ENCODE measurements around the gene KIF18A. TPM values are rescaled to one million over a fixed set of nuclear protein-coding genes. Genes with fewer than 3 reads are reported as not detected.
A peak's percentile ranks its signal among the peaks of the same experiment; 100 is the strongest.

KIF18A gene
- total RNA-seq, 1 donor from 2014 or later, result 0.79 TPM

DNA sequence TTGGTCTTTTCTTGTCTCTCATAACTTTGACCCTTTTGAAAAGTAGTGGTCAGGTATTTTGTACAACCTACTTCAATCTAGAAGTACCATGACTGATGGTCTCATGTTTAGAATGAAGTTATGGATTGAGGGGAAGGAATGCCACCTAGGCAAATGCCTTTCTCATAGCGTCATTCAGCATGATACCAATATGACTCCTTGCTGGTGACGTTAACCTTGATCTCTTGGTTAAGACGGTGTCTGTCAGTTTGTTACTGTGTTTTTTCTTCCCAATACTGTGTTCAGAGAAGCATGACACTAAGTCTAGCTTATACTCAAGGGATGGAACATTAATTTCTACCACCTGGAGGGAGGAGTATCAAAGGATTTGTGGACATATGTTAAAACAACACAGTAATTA lies 130.9 kb downstream of the KIF18A start:
- FAIRE-seq (no peak), DNase-seq (ENCODE audit: low read depth) (peak; percentile 50)
- H3K27me3 ChIP-seq (ENCODE audit: control insufficient read depth, insufficient read depth, low read length), result no peaks in the 10 kb centered on the region
- H3K4me3 ChIP-seq (ENCODE audit: low read depth, low read length), result no peak overlapping the region
- TF ChIP-seq, protein P1, sequence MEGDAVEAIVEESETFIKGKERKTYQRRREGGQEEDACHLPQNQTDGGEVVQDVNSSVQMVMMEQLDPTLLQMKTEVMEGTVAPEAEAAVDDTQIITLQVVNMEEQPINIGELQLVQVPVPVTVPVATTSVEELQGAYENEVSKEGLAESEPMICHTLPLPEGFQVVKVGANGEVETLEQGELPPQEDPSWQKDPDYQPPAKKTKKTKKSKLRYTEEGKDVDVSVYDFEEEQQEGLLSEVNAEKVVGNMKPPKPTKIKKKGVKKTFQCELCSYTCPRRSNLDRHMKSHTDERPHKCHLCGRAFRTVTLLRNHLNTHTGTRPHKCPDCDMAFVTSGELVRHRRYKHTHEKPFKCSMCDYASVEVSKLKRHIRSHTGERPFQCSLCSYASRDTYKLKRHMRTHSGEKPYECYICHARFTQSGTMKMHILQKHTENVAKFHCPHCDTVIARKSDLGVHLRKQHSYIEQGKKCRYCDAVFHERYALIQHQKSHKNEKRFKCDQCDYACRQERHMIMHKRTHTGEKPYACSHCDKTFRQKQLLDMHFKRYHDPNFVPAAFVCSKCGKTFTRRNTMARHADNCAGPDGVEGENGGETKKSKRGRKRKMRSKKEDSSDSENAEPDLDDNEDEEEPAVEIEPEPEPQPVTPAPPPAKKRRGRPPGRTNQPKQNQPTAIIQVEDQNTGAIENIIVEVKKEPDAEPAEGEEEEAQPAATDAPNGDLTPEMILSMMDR (IDR thresholded peaks at IDR 0.05; ENCODE audit: insufficient read depth, low read length, severe bottlenecking), result no peak
- no peaks in the 10 kb centered on the region for H3K36me3 ChIP-seq (ENCODE audit: control insufficient read depth, insufficient read depth, low read length)

DNA sequence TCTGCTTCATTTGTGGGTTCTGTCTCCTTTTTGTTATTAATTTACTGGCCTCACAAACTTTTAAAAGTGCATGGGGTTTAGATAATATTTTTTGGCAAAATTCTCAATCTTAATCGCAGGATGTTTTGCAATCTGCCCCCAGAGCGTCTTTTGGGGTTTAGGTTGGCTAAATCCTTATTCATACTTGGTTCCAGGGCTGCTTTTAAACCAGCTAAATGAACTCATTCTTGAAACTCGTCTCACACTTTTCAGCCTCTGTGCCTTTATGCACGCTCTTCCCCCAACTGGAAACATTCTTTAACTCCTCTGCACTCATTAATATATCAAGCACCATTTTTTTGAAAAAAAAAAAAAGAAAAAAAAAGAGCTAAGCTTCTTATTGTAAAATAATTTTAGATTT lies 131.7 kb downstream of the KIF18A start:
- DNase-seq (ENCODE audit: low read depth) (no peak), FAIRE-seq (no peak)
- TF ChIP-seq, protein P1 (IDR thresholded peaks at IDR 0.05; ENCODE audit: insufficient read depth, low read length, severe bottlenecking), result no peak
- H3K36me3 ChIP-seq (ENCODE audit: control insufficient read depth, insufficient read depth, low read length), result no peaks in the 10 kb centered on the region
- no peak overlapping the region for H3K4me3 ChIP-seq (ENCODE audit: low read depth, low read length)
- no peaks in the 10 kb centered on the region for H3K27me3 ChIP-seq (ENCODE audit: control insufficient read depth, insufficient read depth, low read length)

DNA sequence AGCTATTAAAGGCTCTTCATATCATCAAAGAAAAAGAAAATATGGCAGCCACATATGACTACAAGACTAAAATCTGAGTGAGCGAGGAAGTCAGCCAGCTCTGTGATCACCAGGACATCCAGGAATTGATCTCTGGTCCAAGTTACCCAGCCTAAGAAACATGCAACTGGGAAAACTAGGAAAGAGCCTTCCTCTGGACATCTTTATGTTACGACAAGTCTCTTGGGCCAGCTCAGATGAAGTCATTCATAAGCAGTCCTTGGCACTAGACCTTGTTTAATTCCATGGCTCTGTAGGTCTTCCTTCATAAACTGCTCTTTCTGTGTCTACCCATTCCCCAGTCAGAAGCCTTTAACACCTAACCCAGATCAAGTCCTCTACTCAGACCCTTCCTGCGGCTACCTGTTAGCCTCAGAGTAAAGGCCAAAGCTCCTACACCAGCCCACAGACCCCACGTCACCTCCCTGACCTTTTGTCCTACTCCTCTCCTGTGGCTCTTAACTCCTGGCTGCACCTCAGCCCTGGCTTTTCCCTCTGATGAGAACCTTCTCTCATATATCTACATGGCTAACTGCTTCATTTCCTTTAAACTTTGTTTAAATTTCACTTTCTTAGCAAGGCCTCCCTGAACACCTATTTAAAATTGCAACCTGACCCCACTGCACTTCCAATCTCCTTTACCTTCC lies 134.0 kb downstream of the KIF18A start:
- no peaks in the 10 kb centered on the region for H3K36me3 ChIP-seq (ENCODE audit: control insufficient read depth, insufficient read depth, low read length)
- no peaks in the 10 kb centered on the region for H3K27me3 ChIP-seq (ENCODE audit: control insufficient read depth, insufficient read depth, low read length)
- TF ChIP-seq, protein P1 (IDR thresholded peaks at IDR 0.05; ENCODE audit: insufficient read depth, low read length, severe bottlenecking), result no peak
- FAIRE-seq (no peak), DNase-seq (ENCODE audit: low read depth) (no peak)
- H3K4me3 ChIP-seq (ENCODE audit: low read depth, low read length), result no peak overlapping the region

DNA sequence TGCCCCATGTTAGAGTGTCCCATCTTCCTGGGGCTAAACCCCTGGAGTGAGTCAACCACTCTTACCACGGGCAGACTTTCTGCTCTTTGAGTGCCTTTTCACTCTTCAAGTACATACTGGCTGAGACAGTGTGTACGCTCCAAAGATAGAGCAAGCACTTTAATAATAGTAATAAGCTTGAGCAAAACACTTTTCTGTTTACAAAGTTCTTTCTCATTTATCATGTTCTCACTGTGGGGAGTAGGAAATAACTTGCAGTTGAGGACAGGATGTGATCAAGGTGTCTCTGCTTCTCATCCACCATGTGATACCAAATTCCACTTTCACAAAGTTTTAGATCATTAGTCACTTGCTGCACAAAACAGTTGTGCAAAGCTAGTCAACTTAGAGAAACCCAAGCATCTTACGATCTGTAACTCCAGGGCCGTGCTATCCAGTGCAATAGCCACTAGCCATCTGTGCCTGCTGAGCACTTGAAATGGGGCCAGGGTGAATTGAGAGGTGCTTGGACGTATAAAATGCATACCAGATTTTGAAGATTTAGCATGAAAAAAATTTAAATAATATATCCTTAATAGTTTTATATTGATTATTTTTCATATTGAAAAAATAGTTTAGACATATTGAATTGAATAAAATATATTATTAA lies 135.3 kb downstream of the KIF18A start:
- peak; percentile 44 for DNase-seq (ENCODE audit: low read depth)
- TF ChIP-seq, protein P1 (IDR thresholded peaks at IDR 0.05; ENCODE audit: insufficient read depth, low read length, severe bottlenecking), result no peak
- FAIRE-seq, result no peak
- H3K36me3 ChIP-seq (ENCODE audit: control insufficient read depth, insufficient read depth, low read length), result no peaks in the 10 kb centered on the region
- no peaks in the 10 kb centered on the region for H3K27me3 ChIP-seq (ENCODE audit: control insufficient read depth, insufficient read depth, low read length)
- no peak overlapping the region for H3K4me3 ChIP-seq (ENCODE audit: low read depth, low read length)

DNA sequence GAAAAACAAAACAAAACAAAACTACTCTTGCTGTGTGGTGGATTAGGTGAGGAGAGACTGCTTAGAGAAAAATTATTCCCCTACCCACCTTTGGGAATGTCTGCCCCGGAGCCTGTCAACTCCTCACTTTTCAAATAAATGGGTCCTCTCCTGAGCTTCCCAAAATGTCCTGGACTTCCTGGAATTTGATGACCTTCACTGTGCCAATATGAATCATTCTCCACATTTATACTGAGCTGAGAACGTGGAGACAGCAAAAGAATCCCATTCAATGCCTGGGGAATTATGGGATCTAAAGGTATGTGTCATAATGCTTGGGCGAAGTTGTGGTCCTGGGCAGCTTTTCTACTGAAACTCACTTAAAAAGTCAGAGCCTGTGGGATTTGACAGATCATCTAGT lies 136.8 kb downstream of the KIF18A start:
- H3K36me3 ChIP-seq (ENCODE audit: control insufficient read depth, insufficient read depth, low read length), result no peaks in the 10 kb centered on the region
- FAIRE-seq (no peak), DNase-seq (ENCODE audit: low read depth) (no peak)
- no peak overlapping the region for H3K4me3 ChIP-seq (ENCODE audit: low read depth, low read length)
- H3K27me3 ChIP-seq (ENCODE audit: control insufficient read depth, insufficient read depth, low read length), result no peaks in the 10 kb centered on the region
- TF ChIP-seq, protein P1 (IDR thresholded peaks at IDR 0.05; ENCODE audit: insufficient read depth, low read length, severe bottlenecking), result no peak

Other genes with a start within 250 kb of the KIF18A start
- 11.3 and 17.0 TPM in 2 replicates for gene METTL15, start 232 bp upstream of the KIF18A start, total RNA-seq